Progenitor cell of endocrine pancreas (in vitro differentiated cells): ENCODE results near the gene SH3RF1. TPM values are rescaled to one million over a fixed set of nuclear protein-coding genes. Genes with fewer than 3 reads are reported as not detected.

Experiments used
- DNase-seq: peaks from one replicate; pipeline ENCODE4 v3.0.0; 2021; ENCODE audit warnings: low spot score; ENCODE audit not compliant: unreplicated experiment
- H3K27ac Mint-ChIP-seq: 2 replicates; pipeline ENCODE4 v1.8.0; 2021; ENCODE audit warnings: mild to moderate bottlenecking, moderate library complexity, mixed read lengths
- H3K27me3 Mint-ChIP-seq: 2 replicates; pipeline ENCODE4 v1.8.0; 2021; ENCODE audit warnings: mixed read lengths
- H3K36me3 Mint-ChIP-seq: 2 replicates; pipeline ENCODE4 v1.8.0; 2022; ENCODE audit warnings: mixed read lengths; ENCODE audit not compliant: insufficient read depth
- H3K4me1 Mint-ChIP-seq: 2 replicates; pipeline ENCODE4 v1.8.0; 2021; ENCODE audit warnings: low read depth, mixed read lengths
- H3K4me3 Mint-ChIP-seq: 2 replicates; pipeline ENCODE4 v1.8.0; 2021; ENCODE audit warnings: low read depth, mild to moderate bottlenecking, moderate library complexity, mixed read lengths
- H3K9me3 Mint-ChIP-seq: 2 replicates; pipeline ENCODE4 v1.8.0; 2021; ENCODE audit warnings: low read depth, mixed read lengths
- total RNA-seq: library from RNA; stranded (reverse); gene quantifications from 2 replicates; pipeline ENCODE4 v1.2.1, GENCODE V29; 2021
- TF ChIP-seq, protein P1 (sequence below): fragments of 200-600 bp; sonication (generic); IDR thresholded peaks from one replicate; pipeline ENCODE4 v1.5.0; 2021; ENCODE audit warnings: antibody characterized with exemption, mild to moderate bottlenecking; ENCODE audit not compliant: unreplicated experiment

The SH3RF1 gene
- total RNA-seq, 1 donor from 2014 or later, result 31.1 TPM

DNA sequence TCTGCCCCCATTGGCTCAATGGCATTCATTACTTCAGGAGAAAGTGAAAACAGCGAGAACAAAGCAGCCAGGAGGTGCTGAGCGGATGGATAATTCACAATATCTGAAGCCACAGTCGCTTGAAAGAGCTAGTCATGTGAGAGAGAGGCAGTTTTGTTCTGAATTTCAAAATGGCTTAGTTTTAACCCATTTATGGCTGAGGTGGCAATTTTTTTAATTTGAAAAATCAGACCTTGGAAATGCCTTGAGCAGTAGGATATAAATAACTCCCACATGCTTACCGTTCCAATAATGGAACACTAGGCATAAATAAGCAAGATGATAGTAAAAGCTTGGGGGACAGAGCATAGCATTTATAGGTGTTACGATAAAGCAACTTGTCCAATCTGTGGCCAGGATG is 203.8 kb downstream of the SH3RF1 start:
- no peak overlapping the region for H3K27ac Mint-ChIP-seq

GRCh38 chr4:169064296-169064695 is 206.5 kb downstream of the SH3RF1 start:
- no peak overlapping the region for H3K27ac Mint-ChIP-seq
- H3K4me3 Mint-ChIP-seq, result no peak overlapping the region
- H3K36me3 Mint-ChIP-seq, result no peaks in the 10 kb centered on the region
- H3K4me1 Mint-ChIP-seq, result peaks cover 15% of the 10 kb centered on the region
- TF ChIP-seq, protein P1, sequence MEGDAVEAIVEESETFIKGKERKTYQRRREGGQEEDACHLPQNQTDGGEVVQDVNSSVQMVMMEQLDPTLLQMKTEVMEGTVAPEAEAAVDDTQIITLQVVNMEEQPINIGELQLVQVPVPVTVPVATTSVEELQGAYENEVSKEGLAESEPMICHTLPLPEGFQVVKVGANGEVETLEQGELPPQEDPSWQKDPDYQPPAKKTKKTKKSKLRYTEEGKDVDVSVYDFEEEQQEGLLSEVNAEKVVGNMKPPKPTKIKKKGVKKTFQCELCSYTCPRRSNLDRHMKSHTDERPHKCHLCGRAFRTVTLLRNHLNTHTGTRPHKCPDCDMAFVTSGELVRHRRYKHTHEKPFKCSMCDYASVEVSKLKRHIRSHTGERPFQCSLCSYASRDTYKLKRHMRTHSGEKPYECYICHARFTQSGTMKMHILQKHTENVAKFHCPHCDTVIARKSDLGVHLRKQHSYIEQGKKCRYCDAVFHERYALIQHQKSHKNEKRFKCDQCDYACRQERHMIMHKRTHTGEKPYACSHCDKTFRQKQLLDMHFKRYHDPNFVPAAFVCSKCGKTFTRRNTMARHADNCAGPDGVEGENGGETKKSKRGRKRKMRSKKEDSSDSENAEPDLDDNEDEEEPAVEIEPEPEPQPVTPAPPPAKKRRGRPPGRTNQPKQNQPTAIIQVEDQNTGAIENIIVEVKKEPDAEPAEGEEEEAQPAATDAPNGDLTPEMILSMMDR, result no peak
- H3K9me3 Mint-ChIP-seq, result no peaks in the 10 kb centered on the region
- H3K27me3 Mint-ChIP-seq, result no peaks in the 10 kb centered on the region
- DNase-seq, result no peak

More for the DNA sequence above, 203.8 kb downstream of the SH3RF1 start:
- no peaks in the 10 kb centered on the region for H3K27me3 Mint-ChIP-seq
- H3K36me3 Mint-ChIP-seq, result peaks cover 4% of the 10 kb centered on the region
- TF ChIP-seq, protein P1, result no peak
- H3K4me3 Mint-ChIP-seq, result no peak overlapping the region
- peaks cover 8% of the 10 kb centered on the region for H3K9me3 Mint-ChIP-seq
- DNase-seq, result no peak
- H3K4me1 Mint-ChIP-seq, result peaks cover 29% of the 10 kb centered on the region

GRCh38 chr4:169063441-169063840 is 207.3 kb downstream of the SH3RF1 start:
- peaks cover 10% of the 10 kb centered on the region for H3K4me1 Mint-ChIP-seq
- DNase-seq, result no peak
- H3K27ac Mint-ChIP-seq, result no peak overlapping the region
- H3K27me3 Mint-ChIP-seq, result no peaks in the 10 kb centered on the region
- TF ChIP-seq, protein P1, result no peak
- H3K36me3 Mint-ChIP-seq, result no peaks in the 10 kb centered on the region
- H3K4me3 Mint-ChIP-seq, result no peak overlapping the region
- H3K9me3 Mint-ChIP-seq, result no peaks in the 10 kb centered on the region

DNA sequence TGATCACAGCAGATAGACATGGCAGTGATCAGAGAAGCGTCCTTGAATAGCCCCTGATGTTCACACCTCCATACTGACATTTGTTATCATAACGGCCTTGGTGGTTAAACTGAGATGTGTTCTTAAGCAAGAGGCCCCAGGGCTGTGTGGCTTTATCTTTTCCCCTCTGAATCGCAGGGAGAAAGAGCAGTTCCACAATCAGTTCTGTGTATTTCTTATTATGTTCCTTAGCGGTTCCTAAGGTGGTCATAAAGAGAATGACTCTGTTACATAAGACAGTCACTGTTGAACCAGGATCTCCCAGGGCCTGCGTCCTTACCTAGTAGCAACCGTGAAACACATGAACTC is 207.9 kb downstream of the SH3RF1 start:
- no peaks in the 10 kb centered on the region for H3K36me3 Mint-ChIP-seq
- no peak for DNase-seq
- TF ChIP-seq, protein P1, result no peak
- H3K27me3 Mint-ChIP-seq, result no peaks in the 10 kb centered on the region
- H3K9me3 Mint-ChIP-seq, result no peaks in the 10 kb centered on the region
- H3K4me1 Mint-ChIP-seq, result peaks cover 6% of the 10 kb centered on the region
- H3K27ac Mint-ChIP-seq, result no peak overlapping the region
- no peak overlapping the region for H3K4me3 Mint-ChIP-seq

GRCh38 chr4:169061386-169061785 is 209.4 kb downstream of the SH3RF1 start:
- Mint-ChIP-seq H3K9me3 (no peaks in the 10 kb centered on the region), H3K4me3 (no peak overlapping the region), H3K27me3 (no peaks in the 10 kb centered on the region), H3K27ac (no peak overlapping the region), H3K4me1 (peaks cover 6% of the 10 kb centered on the region), H3K36me3 (no peaks in the 10 kb centered on the region)
- no peak for DNase-seq
- TF ChIP-seq, protein P1, result no peak
